ENCODE results near the gene ITGAE.

ITGAE gene

GRCh38 chr17:3765981-3766380 is 35.0 kb downstream of the ITGAE start:
- TF ChIP-seq USF1 (IDR thresholded peaks at IDR 0.05) (no peak), NFIC (IDR thresholded peaks at IDR 0.05) (no peak), TAF1 (IDR thresholded peaks at IDR 0.05; ENCODE audit: low read depth) (no peak), CREB1 (IDR thresholded peaks at IDR 0.05; ENCODE audit: low read depth) (no peak), FOXM1 (IDR thresholded peaks at IDR 0.05; ENCODE audit: borderline replicate concordance, low read depth) (no peak)
- TF ChIP-seq, protein P1, sequence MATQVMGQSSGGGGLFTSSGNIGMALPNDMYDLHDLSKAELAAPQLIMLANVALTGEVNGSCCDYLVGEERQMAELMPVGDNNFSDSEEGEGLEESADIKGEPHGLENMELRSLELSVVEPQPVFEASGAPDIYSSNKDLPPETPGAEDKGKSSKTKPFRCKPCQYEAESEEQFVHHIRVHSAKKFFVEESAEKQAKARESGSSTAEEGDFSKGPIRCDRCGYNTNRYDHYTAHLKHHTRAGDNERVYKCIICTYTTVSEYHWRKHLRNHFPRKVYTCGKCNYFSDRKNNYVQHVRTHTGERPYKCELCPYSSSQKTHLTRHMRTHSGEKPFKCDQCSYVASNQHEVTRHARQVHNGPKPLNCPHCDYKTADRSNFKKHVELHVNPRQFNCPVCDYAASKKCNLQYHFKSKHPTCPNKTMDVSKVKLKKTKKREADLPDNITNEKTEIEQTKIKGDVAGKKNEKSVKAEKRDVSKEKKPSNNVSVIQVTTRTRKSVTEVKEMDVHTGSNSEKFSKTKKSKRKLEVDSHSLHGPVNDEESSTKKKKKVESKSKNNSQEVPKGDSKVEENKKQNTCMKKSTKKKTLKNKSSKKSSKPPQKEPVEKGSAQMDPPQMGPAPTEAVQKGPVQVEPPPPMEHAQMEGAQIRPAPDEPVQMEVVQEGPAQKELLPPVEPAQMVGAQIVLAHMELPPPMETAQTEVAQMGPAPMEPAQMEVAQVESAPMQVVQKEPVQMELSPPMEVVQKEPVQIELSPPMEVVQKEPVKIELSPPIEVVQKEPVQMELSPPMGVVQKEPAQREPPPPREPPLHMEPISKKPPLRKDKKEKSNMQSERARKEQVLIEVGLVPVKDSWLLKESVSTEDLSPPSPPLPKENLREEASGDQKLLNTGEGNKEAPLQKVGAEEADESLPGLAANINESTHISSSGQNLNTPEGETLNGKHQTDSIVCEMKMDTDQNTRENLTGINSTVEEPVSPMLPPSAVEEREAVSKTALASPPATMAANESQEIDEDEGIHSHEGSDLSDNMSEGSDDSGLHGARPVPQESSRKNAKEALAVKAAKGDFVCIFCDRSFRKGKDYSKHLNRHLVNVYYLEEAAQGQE (IDR thresholded peaks at IDR 0.05; ENCODE audit: low read depth) = no peak

- TF ChIP-seq EGR1 (IDR thresholded peaks at IDR 0.05) (no peak), CEBPB (IDR thresholded peaks at IDR 0.05) (no peak), USF1 (IDR thresholded peaks at IDR 0.05) (no peak)
These were observed 37.2 kb downstream of the ITGAE start for GRCh38 chr17:3763777-3764170.

- TF ChIP-seq FOXM1 (IDR thresholded peaks at IDR 0.05; ENCODE audit: borderline replicate concordance, low read depth) (no peak), YY1 (IDR thresholded peaks at IDR 0.05; ENCODE audit: low read depth) (no peak), TEAD4 (IDR thresholded peaks at IDR 0.05) (no peak), RAD21 (IDR thresholded peaks at IDR 0.05; ENCODE audit: low read depth) (no peak), EGR1 (IDR thresholded peaks at IDR 0.05) (no peak), NFIC (IDR thresholded peaks at IDR 0.05) (no peak), CEBPB (IDR thresholded peaks at IDR 0.05) (no peak), TAF1 (IDR thresholded peaks at IDR 0.05; ENCODE audit: low read depth) (no peak), TCF12 (IDR thresholded peaks at IDR 0.05; ENCODE audit: low read depth) (no peak), EP300 (IDR thresholded peaks at IDR 0.05; ENCODE audit: borderline replicate concordance) (no peak), USF1 (IDR thresholded peaks at IDR 0.05) (no peak), CREB1 (IDR thresholded peaks at IDR 0.05; ENCODE audit: low read depth) (no peak), ZBTB7A (IDR thresholded peaks at IDR 0.05; ENCODE audit: low read depth) (no peak)
- TF ChIP-seq, protein P1 (IDR thresholded peaks at IDR 0.05; ENCODE audit: low read depth) = no peak
- TF ChIP-seq, protein P2, sequence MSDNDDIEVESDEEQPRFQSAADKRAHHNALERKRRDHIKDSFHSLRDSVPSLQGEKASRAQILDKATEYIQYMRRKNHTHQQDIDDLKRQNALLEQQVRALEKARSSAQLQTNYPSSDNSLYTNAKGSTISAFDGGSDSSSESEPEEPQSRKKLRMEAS (IDR thresholded peaks at IDR 0.05) = no peak
These were observed 37.8 kb downstream of the ITGAE start for GRCh38 chr17:3762922-3763776.

DNA sequence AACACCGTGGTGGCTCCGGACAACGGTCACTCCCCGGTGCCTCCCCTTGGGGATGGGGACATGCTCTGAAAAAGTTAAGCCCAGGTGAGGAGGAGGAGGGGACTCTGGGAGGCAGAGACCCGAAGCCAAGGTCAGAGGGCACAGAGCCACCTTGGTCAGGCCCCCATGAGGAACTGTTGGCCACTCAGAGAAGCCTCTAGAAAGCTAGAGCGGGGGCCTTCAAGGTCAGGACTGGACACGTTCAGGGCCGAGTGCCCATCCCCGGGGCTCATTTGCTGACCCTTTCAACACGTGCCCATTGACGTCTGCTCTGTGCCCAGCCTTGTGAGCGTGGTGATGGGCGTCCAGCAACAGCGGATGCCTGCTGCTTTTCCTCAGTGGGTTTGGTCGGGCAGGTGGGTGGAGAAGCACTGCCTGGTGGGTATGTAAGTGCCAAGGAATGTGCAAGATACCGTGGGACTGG is 39.0 kb downstream of the ITGAE start:
- TF ChIP-seq EP300 (IDR thresholded peaks at IDR 0.05; ENCODE audit: borderline replicate concordance) (no peak), TCF12 (IDR thresholded peaks at IDR 0.05; ENCODE audit: low read depth) (no peak), FOXM1 (IDR thresholded peaks at IDR 0.05; ENCODE audit: borderline replicate concordance, low read depth) (no peak), EGR1 (IDR thresholded peaks at IDR 0.05) (no peak), TAF1 (IDR thresholded peaks at IDR 0.05; ENCODE audit: low read depth) (no peak), CEBPB (IDR thresholded peaks at IDR 0.05) (no peak), CREB1 (IDR thresholded peaks at IDR 0.05; ENCODE audit: low read depth) (no peak), USF1 (IDR thresholded peaks at IDR 0.05) (no peak)
- TF ChIP-seq, protein P2 (IDR thresholded peaks at IDR 0.05) = no peak
- TF ChIP-seq, protein P1 (IDR thresholded peaks at IDR 0.05; ENCODE audit: low read depth) = no peak

Data from Ishikawa (cell line).